Stomach (tissue), 4 donors: ENCODE results near the gene NCKAP5.

Source experiments
- CTCF ChIP-seq, 7 experiments: fragments of 450-650 bp in 4 of 7; fragments of 200-600 bp in 3 of 7; sonication (generic) in 3 of 7; IDR thresholded peaks; one replicate each; pipeline ENCODE4 v1.5.1; 2016 to 2019; ENCODE audit warnings: antibody characterized with exemption in 7 of 7, control low read depth in 2 of 7, mild to moderate bottlenecking in 1 of 7
- EP300 ChIP-seq: sonication (generic); formaldehyde crosslinking; IDR thresholded peaks from one replicate; pipeline ENCODE4 v1.6.1; 2017; ENCODE audit warnings: antibody characterized with exemption
- POLR2A ChIP-seq, 4 donors: fragments of 450-650 bp; IDR thresholded peaks; one replicate each; pipeline ENCODE4 v1.6.1; 2016; ENCODE audit warnings: antibody characterized with exemption in 4 of 4, control low read depth in 2 of 4, mild to moderate bottlenecking in 1 of 4, moderate library complexity in 1 of 4
- POLR2AphosphoS5 ChIP-seq, 3 donors: sonication (generic); formaldehyde crosslinking; IDR thresholded peaks; one replicate each; pipeline ENCODE4 v1.6.1; 2016; ENCODE audit warnings: antibody characterized with exemption in 3 of 3

GRCh38 chr2:133503927-133504326 lies 64.3 kb downstream of the NCKAP5 start:
- TF ChIP-seq EP300 = no peak
- TF ChIP-seq CTCF (IDR thresholded peaks at IDR 0.05) = no peak
- no peak for TF ChIP-seq POLR2A (IDR thresholded peaks at IDR 0.05)
- no peak for TF ChIP-seq POLR2AphosphoS5 (IDR thresholded peaks at IDR 0.05)
